Ureter (tissue), 1 donor: ENCODE data around the gene DAPK3. TPM values are rescaled to one million over a fixed set of nuclear protein-coding genes. Genes with fewer than 3 reads are reported as not detected.
"Not testable (repeated sequence)": the region's sequence is repeated elsewhere in the genome, so short reads cannot be mapped to it uniquely, and the experiment has no call there.

Experiments used
- DNase-seq: peaks from one replicate; pipeline ENCODE4 v3.0.0-alpha.2; 2020; ENCODE audit warnings: low spot score
- total RNA-seq: library from RNA; stranded (reverse); gene quantifications from one replicate; pipeline ENCODE4 v1.2.4, GENCODE V29; 2023
- donor health status: DM: yes; HTN: yes; CAD: no.

The DAPK3 gene
- total RNA-seq, 1 donor from 2014 or later = 53.0 TPM

DNA sequence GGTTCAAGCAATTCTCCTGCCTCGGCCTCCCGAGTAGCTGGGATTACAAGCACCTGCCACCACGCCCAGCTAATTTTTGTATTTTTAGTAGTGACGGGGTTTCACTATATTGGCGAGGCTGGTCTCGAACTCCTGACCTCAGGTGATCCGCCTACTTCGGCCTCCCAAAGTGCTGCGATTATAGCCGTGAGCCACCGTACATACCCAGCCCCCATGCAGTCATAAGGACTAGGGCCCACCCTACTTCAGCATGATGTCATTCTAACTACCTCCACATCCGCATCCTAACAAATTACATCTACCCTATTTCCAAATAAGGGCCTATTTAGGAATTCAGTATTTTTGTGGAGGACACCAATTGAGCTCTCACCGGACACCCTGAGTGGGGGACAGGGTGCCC, 15.6 kb downstream of the DAPK3 start:
- not testable (repeated sequence) for DNase-seq

DNA sequence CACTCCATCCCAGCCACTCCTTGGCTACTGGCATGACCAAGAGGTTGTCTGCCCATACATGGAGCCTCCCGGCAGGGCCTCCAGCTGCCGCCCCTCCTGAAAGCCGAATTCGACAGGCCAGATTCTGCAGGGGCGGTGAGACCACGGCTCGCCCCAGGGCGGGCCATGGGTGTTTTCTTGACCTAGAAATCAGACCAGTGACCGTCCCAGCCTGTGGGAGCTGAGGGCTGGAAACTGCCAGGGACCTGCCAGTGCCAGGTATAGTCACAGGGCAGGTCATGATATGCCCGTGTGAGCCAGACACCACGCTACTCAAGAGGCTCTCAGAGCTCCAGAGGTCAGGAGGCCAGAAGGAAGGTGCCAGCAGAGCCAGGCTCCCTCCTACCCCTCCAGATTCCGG, 16.8 kb downstream of the DAPK3 start:
- no peak for DNase-seq

DNA sequence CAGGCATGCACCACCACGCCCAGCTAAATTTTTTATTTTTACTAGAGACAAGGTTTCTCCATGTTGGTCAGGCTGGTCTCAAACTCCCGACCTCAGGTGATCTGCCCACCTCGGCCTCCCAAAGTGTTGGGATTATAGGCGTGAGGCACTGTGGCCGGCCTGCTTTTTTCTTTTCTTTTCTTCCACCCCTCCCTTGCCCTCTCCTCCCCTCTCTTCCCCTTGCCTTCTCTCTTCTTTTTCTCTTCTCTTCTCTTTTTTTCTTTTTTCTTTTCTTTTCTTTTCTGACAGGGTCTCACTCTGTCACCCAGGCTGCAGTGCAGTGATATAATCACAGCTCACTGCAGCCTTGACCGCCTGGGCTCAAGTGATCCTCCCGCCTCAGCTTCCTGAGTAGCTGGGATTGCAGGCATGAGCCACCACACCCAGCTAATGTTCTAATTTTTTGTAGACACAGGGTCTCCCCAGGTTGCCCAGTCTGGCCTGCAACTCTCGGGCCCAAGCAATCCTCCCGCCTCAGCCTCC, 18.1 kb downstream of the DAPK3 start:
- DNase-seq = not testable (repeated sequence)

DNA sequence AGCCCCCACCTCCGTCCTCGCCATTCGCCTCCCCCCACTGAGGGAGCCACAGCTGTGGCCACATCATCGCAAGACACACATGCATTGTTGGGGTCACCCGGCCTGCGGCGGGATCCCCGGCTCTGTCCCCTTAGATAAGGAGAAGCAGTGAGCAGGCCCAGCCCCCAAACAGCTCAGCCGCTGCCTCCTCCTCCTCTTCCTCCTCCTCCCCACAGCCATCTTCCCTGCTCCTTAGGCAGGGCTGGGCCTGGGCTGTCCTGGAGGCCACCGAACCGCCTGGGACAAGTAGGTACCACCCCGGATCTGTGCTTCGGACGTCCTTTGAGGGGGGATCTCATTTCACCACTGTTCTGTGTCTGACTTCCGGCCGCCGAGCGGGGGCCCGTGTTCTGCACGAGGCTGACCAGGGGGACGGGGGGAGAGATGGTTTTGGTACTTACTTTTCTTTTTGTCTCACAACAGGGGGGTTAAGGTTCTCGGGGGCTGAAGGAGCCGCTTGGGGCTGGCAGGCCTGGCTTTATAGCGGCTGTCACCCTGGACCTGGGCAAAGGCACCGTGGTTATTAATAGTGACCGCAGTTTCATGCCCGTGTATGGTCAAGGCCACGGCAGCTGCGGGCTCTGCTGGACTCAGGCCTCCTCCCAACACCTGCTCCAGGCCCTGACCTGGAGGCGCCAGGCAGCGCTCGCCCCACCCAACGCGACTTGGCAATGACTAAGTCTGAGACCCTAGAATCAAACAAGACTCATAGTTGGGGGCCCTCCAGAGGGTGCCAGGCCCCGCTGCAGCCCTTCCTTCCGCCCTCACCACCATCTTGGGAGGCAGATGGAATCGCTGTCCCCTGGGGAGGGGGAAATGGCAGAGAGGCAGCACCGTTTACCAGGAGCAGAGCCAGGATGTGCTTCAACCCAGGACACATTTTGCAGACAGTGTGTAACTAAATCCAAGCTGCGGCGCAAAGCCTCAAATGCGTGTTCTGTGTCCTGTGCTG, 19.7 kb downstream of the DAPK3 start:
- no peak for DNase-seq

DNA sequence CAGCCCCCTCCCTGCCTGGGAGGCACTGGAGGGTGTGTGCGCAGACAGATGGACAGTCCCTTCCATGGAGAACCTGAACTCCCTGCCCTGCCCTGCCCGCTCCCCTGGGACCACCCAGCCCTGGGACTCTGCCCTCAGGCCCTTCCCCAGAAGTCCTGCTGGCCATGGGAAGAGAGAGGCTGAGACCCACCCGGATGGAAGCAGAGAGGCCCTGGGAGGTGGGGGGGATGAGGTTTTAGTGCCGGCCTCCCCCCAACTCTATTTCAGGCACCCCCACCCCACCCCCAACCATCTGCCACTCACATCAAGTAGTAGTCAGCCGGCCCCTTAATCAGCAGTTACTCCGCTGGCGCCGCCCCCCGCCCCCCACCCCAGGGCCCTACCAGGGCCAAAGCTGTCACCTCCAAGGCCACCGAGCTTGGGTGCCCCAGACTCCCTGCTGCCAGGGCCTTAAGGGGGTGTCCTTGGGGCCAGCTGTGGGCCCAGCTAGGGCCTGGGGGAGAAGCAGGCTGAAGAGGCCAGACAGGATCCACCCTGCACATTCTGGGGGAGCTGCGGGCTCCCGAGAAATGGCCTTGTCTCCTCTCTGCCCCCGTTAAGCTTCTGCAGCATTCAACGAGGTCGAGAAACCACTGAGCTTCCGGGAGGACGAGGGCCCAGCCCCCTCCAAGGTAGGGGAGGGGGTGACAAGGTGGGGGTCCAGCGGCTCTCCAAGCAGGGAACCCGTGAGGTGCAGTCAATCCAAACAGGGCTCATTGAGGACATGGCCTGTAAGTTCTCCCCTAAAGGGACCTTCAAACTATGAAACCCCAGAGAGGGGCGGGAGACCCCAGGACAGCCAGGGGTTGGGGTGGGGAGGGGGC, 20.7 kb downstream of the DAPK3 start:
- no peak for DNase-seq

DNA sequence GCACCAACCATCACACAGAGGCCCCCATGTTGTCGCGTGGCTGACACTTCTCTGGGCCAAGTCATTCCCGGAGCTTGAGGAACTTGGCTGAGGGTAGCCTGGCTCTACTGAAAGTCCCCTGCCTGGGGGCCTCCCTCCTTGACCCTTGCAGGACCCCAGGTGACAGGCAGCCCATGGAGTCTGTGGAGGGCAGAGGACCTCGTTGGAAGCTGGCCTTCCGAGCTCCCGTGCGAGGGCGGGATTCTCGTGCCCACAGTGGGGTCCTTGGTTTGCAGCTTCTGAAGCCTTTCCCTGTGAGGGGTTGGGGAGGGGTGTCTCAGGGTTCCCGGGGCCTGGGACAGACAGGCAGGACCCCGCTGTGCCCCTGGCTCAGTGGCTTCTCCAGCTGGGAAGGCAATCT, 21.6 kb downstream of the DAPK3 start:
- DNase-seq = no peak

DNA sequence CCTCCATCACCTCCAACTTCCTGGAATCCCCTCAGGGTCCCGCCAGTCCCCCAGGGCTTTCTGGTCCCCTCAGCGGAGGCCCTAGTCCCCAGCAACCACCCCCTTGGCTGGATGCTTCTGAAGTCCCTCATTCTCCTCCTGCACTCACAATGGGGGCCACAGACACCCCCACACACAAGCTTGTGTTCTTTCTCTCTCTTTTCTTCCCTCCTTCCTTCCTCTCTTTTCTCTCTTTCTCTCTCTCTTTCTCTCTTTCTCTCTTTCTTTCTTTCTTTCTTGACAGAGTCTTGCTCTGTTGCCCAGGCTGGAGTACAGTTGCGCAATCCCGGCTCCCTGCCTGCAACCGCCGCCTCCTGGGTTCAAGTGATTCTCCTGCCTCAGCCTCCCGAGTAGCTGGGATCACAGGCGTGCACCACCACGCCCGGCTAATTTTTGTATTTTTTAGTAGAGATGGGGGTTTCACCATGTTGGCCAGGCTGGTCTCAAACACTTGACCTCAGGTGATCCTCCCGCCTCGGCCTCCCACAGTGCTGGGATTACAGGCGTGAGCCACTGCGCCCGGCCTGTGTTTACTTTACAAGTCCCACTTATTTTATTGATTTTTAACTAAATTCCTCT, 23.5 kb downstream of the DAPK3 start:
- not testable (repeated sequence) for DNase-seq

DNA sequence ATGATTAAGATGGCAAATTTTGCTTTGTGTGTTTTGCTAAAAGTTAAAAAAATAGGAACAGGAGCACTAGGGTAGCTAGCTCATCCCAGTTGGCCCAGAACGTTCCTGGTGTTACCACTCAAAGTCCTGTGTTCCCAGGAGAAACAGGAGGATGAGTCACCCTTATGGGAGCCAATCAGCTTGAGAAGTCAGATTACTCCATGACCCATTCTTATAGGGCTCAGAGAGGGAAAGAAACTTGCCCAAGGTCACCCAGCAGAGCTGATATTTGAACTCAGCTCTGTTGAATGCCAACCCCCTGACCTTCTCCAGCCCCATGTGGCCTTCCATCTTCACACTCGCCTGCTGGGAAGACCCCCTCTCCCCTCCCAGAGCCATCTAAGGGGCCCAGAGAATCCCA, 25.1 kb downstream of the DAPK3 start:
- DNase-seq = no peak

DNA sequence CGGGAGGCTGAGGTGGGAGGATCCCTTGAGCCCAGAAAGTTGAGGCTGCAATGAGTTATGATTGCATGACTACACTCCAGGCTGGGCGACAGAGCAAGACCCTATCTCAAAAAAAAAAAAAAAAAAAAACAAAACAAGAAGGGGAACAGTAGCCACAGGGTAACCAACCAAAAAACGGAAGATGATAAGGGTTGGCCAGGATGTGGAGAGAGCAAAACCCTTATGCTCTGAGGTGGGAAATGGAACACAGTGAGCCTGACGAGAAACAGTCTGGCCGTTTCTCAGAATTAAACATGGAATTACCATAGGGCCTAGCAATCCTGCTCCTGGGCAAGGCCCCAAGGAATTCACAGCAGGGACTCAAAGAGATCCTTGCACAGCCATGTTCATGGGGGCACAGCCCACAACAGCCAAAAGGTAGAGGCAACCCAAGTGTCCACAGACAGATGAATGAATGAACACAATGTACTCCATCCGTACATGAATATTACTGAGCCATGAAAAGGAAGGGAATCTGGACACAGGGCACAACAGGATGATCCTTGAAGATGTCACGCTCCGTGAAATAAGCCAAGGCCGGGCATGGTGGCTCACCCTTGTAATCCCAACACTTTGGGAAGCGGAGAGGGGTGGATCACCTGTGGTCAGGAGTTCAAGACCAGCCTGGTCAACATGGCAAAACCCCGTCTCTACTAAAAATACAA, 26.7 kb downstream of the DAPK3 start:
- DNase-seq = no peak

DNA sequence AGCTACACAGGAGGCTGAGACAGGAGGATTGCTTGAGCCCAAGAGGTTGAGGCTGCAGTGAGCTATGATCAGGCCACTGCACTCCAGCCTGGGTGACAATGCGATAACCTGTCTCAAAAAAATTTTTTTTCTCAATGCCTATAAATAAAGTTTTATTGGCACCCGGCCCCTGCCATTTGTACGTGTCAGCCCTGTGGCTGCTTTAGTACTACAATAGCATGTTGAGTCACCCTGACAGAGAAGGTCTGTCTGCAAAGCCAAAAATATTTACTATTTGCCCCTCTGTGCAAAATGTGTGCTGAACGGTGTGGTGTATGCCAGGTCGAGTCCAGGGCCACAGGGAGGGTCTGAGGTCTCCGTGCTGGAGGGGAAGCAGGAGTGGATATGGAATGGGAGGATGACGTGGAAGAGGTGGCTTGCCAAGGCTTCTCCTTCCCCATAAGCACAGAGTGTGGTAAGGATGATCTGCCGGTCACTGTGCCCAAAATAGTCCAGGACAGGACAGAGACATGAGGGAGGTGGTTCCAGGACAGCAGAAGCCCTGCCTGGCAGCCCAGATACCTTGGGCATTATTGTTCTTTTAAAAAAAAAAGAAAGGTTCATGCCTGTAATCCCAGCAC, 28.0 kb downstream of the DAPK3 start:
- no peak for DNase-seq

DNA sequence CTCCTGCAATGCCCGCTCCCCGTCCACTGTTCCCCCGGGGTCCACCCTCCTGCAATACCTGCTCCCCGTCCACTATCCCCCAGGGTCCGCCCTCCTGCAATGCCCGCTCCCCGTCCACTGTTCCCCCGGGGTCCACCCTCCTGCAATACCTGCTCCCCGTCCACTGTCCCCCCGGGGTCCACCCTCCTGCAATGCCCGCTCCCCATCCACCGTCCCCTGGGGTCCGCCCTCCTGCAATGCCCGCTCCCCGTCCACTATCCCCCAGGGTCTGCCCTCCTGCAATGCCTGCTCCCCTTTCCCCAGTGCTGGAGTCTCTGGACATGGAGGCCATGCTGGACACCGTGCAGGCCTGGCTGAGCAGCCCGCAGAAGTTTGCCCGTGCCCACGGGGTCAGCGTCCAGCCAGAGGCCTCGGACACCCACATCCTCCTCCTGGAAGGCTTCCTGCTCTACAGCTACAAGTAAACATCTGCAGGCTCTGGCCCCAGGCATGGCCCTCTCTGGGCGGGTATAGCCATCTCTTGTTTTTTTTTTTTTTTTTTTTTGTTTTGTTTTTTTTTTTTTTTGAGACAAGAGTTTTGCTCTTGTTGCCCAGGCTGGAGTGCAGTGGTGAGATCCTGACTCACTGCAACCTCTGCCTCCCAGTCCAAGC, 32.5 kb downstream of the DAPK3 start:
- DNase-seq = not testable (repeated sequence)

DNA sequence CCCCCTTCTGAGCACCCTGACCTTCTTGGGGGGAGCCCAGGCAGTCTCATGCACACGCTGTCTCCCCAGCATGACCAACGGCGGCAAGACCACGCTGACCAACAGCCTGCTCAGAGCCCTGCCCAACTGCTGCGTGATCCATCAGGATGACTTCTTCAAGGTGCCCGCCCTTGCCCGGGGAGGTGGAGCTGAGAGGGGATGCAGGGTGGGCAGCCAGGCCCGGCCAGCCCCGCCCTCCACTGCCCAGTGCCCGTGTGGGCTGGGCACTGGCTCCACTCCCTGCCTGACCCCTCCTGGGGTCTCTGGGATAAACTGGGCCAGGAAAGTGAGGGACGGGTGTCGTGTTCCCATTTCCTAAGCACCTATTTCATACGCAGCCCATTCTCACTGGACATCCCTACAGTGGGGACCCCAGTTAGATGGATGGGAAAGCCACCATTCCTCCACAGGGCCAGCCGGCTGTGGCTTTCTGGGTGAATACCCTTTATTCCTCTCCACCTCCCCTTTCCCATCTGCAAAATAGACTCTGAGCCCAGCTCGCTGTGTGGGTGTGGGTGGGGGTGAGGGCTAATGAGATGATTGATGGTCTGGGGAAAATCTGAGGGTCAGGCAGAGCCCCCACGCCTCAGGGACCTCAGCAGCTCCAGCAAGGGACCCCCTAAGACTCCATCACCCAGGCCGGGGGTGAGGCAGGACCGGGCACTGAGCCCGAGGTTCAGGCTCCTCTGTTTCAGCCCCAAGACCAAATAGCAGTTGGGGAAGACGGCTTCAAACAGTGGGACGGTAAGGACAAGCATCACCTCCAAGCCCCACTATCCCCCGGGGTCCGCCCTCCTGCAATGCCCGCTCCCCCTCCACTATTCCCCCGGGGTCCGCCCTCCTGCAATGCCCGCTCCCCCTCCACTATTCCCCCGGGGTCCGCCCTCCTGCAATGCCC, 34.1 kb downstream of the DAPK3 start:
- no peak for DNase-seq

DNA sequence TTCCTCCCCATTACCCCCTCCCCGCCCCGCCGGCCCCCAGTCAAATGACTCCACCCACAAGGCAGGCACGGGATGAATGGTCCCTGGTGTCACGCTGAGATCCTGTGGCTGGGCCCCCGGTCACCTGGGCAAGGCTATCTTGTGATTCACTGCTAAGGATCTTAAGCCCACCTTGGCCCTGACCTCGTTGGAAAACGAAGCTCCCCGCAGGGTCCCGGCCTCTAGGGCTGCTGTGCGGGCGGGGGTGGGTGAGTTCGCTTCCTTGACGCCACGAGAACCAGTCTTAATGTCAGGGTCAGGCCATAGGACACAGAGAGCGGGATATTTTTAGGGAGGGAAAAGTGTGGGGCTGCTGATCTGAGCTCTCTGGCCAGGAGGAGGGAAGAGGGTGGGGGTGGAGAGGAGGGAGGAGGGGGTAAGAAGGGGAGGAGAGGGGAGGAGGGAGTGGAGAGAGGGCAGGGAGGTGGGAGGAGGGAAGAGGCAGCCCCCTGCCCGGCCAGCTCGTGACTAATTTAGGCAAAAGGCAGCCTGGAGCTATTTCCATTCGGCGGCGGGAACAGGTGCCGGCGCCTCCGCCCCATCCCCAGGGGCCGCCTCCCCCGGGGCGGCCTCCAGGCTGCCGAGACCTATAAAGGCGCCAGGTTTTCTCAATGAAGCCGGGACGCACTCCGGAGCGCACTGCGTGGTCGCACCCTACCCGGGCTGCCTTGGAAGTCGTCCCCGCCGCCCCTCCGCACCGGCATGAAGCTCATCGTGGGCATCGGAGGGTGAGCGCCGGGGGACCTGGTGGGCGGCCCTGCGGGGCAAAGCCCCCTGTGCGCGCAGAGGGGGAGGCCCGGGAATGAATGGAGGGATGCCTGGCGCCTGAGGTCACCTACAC, 37.7 kb downstream of the DAPK3 start, which contains the start of gene NMRK2:
Gene NMRK2 (plus strand): TSS at position 139 of the 880 bp plus-strand sequence. CDS start 603 bp downstream, at position 742.
- no peak for DNase-seq

DNA sequence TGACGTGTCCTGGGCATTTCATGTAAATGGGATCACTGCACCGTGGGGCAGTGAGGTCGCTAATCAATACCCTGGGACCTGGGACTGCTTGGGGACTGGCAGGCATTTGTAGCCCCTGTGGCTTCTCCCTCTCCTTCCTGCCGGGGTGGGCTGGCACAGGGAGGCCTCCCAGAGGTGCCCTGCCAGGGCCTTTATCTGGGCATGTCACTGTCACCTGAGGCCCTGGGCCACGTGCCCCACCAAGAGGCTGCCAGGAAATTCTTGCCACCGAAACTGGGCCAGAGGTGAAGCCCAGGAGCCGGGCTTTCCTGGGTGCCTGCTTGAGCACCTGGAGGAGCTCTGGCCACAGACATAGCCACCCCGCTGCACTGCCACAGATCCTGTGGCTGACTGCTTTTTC, 39.9 kb downstream of the DAPK3 start:
- DNase-seq = no peak

DNA sequence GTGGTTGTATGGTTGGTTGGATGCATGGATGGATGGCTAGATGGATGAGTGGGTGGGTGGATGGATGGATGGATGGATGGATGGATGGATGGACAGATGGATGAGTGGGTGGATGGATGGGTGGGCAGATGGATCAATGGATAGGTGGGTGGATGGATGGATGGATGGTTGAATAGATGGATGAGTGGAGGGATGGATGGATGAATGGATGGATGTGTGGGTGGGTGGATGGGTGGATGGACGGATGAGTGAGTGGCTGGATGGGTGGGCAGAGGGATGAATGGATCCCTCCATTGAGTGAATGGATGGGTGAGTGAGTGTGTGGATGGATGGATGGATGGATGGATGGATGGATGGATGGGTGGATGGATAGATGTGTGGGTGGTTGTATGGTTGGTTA, 47.0 kb downstream of the DAPK3 start:
- no peak for DNase-seq

DNA sequence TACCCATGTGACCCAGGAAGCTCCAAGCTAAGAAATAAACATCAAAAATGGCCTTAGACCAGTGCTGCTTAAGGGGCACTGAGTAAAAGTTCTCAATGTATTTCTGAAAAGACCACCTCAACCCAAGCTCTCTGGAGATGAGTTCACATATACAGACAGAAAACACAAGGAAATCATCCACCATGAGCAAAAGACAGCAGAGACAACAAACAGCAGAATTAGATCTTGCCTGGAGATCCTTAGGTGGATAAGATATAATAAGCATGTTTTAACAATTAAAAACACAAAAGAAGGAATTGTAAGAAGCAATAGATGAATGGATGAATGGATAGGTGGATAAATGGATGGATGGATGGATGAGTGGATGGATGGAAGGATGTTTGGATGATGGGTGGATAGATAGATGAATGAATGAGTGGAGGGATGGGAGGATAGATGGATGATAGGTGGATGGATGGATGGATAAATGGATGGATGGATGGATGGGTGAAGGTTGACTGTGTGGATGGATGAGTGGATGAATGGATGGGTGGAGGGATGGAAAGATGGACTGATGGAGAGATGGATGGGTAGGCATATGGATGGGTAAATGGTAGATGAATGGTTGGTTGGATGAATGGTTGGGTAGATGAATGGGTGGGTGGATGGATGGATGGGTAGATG, 47.7 kb downstream of the DAPK3 start:
- no peak for DNase-seq

DNA sequence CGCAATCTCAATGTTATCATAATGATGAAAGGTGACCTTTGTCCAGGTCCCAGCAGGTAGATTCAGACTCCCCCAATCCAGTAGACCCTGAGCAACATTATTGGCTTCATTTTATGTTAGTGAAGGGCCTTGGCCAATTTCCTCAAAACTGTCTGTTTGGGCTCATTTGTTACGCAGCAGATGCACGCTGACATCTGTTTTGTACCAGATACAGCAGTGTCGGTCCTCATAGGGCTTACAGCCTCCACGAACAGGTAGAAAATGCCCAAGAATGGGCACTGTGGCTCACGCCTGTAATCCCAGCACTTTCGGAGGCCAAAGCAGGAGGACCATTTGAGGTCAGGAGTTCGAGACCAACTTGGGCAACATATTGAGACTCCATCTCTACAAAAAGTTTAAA, 51.1 kb downstream of the DAPK3 start:
- DNase-seq = no peak
